Stimulated activated CD4-positive, alpha-beta T cell treated with anti-CD3 and anti-CD28 coated beads, Interleukin-2, amount 100 ng/mL, for 24 hours (primary cell): ENCODE measurements around the gene FAM83C.

Source experiments
- DNase-seq, 2 donors: peaks; one replicate each; pipeline ENCODE4 v3.0.0-alpha.2; 2020

The FAM83C gene

DNA sequence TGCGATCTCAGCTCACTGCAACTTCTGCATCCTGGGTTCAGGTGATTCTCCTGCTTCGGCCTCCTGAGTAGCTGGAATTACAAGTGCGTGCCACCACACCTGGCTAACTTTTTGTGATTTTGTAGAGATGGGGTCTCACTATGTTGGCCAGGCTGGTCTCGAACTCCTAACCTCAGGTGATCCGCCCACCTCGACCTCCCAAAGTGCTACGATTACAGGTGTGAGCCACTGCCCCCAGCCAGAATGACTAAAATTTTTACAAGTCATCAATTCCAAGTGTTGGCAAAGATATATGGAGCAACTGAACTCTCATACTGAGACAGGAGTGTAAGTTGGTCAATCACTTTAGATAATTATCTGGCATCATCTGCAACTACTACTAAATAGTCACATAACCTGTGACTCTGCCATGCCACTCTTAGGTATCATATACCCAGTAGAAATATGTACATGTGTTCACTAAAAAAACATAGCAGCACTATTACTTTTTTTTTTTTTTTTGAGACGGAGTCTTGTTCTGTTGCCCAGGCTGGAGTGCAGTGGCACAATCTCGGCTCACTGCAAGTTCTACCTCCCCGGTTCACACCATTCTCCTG, 10.6 kb downstream of the FAM83C start:
- DNase-seq: no peak

GRCh38 chr20:35280523-35280922, 11.7 kb downstream of the FAM83C start:
- DNase-seq: no peak

GRCh38 chr20:35279533-35280174, 12.6 kb downstream of the FAM83C start:
- DNase-seq: no peak

- no peak for DNase-seq
Observed at GRCh38 chr20:35279040-35279439, 13.2 kb downstream of the FAM83C start.

DNA sequence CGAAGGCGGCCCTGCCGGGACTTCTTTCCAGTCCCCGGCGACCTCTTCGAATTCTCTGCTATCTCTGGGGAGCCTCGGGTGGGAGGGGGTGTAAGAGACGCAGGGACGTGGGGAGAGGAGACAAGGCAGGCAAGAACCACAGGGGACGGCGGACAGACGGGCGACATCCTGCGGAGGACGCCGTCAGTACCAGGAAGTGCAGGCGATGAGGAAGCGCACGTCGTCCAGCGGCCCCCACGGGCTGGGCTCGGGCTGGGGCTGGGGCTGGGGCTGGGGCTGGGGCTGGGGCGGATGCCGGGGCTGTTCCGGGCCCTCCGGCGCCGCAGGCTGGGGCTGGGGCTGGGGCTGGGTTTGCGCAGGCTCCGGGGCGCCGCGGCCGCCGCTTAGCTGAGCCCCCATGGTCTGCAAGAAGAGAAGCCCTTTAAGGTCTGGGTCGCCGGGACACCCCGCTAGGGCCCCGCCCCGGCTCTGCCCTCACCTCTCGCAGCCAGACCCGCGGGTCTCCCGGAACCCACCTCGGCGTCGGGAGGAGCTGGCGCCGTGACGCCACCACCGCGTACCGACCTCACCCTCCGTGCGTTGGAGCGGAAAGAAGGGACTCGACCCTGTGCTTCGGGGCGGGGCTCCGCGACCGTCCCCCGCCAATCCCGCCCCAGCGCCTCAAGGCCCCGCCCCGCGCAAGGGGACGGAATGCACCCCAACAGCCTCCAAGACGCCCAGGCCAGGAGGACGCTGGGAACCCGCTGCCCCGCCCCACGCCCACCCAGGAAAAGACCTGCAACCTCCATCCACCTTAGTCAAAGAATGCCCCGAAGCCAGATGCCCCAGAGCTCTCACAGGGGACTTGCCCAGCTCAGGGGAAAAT, 14.5 kb downstream of the FAM83C start, which contains the start of gene MMP24OS:
Gene MMP24OS, minus strand, starts transcription at position 592 of the 865 bp plus-strand sequence. Its CDS starts 193 bp downstream, at position 399.
- peak; percentile 87 to 92 for DNase-seq

DNA sequence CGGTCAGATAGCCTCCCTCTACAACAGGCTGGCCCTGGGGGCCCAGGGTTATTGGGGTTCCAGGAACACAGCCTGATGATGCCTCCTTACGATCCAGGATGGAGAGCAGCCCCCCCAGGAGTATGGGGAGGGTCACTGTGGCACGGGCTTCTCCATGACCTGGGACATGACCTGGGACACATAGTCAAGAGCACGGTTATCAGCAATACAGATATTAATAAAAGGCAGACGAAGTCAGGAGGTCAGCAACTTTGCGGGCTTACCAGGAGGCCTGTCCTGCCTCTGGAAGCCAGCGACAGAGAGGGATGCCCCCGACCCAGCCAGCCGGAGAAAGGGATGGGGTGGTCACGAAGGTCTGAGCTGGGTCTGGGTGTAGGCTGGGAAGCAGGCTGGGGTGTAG, 15.1 kb downstream of the FAM83C start:
- no peak for DNase-seq

DNA sequence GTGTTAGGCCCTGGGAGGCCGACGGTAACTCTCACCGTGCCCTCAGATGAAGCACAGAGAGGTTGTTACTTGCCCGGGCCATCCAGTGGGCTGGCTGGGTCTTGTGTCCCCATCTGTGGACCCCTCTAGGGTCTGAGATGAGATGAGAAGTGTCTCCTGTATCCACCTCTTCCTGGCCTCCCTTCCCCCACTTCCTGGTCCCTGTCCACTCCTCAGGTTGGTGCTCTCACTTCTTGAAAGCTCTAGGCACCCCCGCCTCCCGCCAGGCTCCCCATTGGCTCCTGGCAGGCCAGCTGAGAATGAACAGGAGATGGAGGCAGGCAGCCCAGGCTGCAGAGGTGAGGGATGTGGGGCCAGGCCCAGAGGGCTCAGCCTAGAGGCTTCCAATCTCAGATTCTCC, 15.8 kb downstream of the FAM83C start:
- no peak for DNase-seq

DNA sequence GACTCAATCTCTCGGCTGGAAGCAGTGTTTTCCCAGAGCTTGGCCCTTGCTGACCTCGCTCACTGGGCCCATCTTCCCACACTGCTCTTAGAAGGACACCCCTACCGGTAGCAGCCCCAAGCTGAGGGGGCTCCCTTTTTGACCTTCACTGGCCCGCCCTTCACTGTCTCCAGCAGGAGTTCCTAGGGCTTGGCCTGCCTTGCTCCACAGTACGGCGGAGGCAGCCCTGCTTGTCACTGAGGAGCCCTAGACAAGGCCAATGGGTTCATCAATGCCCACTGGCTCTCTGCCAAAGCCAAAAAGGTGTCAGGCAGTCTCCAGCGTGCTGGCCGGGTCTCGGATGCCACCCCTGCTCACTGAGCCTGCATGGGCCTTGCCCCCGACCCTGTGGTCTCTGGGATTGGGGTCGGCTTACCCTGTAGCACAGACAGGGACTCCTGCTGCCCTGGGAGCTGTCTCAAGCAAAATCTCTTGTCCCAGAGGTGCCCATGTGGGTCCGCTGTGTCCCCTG, 16.4 kb downstream of the FAM83C start:
- DNase-seq: no peak

- no peak for DNase-seq
Observed at GRCh38 chr20:35274172-35275092, 17.8 kb downstream of the FAM83C start.

- no peak for DNase-seq
Observed at GRCh38 chr20:35273449-35274171, 18.6 kb downstream of the FAM83C start.

- no peak for DNase-seq
Observed at GRCh38 chr20:35271904-35272303, 20.3 kb downstream of the FAM83C start.

- DNase-seq: no peak
Observed at GRCh38 chr20:35271073-35271882, 20.9 kb downstream of the FAM83C start.

- DNase-seq: no peak
Observed at GRCh38 chr20:35270021-35270902, 22.0 kb downstream of the FAM83C start.

DNA sequence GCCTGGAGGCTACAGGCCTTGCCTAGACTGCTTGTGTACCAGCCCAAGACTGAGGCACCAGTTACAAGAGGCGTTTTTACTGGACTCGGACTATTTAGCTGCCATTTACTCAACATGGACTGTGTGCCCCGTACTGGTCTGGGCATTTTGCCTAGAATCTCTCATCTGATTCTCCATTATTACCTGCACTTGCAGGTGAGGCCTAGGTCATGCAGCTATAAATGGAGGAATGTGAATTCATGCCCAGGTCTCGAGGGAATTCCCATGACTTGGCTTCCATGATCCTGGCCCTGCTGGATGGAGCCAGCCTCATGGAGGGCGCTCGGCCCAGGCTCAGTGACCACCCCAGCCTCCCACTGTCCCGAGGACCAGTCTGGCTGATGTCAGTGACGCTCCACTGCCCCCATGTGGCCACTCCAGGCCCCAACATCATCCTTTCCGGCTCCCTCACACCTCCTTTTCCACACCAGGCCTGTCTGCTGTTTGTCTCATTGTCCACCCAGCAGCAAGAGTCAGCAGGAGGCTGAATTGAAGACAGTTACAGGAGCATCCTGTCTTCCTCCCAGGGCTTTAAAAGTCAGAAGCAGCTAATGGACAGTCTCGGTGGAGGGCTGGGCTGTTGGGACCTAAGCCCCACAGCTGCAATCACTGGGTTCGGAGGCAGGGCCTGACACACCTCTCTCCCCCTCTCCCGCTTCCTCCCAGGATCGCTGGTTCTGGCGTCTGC, 23.0 kb downstream of the FAM83C start:
- peak; percentile 55 to 68 for DNase-seq

DNA sequence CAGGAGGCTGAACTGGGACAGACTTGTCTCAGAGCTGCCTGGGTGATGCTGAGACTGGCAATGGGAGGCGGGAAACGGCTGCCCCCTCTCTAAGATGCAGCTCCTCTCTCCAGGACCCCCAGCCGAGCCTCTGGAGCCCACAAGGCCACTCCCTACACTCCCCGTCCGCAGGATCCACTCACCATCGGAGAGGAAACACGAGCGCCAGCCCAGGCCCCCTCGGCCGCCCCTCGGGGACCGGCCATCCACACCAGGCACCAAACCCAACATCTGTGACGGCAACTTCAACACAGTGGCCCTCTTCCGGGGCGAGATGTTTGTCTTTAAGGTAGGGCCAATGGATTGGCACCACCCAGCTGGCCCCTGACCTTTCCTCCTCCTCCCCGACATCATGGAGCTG, 25.1 kb downstream of the FAM83C start:
- DNase-seq: no peak

GRCh38 chr20:35264755-35265154, 27.5 kb downstream of the FAM83C start:
- DNase-seq: no peak

GRCh38 chr20:35263532-35264341, 28.5 kb downstream of the FAM83C start:
- DNase-seq: no peak
